ENCODE measurements around the gene UTP25.

DNA sequence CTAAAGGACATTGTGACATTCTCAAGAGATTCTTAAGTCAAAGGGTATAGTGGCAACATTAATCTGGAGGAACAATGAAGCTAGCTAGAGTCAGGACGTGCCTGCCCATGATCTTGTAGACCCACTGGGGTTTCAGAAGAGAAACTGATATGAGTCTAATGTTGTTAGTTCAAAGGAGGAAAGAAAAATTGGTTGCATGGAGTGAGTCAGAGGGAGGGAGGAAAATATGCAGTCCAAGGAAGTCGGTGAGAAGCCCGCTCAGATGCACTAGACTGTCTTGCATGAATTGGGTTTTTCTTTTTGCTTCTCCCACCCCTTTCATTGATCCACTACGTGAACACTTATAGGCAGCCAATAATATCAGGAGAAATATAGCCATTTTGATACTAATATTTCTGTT is 56.5 kb downstream of the UTP25 start:
- no peak for TF ChIP-seq POLR2A (IDR thresholded peaks at IDR 0.05; ENCODE audit: low read length)
- no peak for TF ChIP-seq GATA1 (IDR thresholded peaks at IDR 0.05; ENCODE audit: low read depth, low read length)
